K562 (cell line): ENCODE data around the gene CFAP97D2. TPM values are rescaled to one million over a fixed set of nuclear protein-coding genes. Genes with fewer than 3 reads are reported as not detected.

Source experiments
- ATAC-seq: fragments of 200-7000 bp; cut with Tn5 transposase; 3 replicates; pipeline ENCODE4 v1.9.1; 2020; ENCODE audit warnings: moderate library complexity
- BruUV-seq: library from RNA; stranded (reverse); fragments of 400-500 nt; replicated peaks from 2 replicates; lab custom pipeline; 2021; lab: Mats Ljungman, UMichigan
- CTCF ChIA-PET: fragments of 300-600 bp; formaldehyde crosslinking; extraction: SDS; loops from one replicate; lab custom pipeline; 2021; ENCODE audit warnings: low intra/inter-chr PET ratio; lab: Yijun Ruan, JAX
- POLR2A ChIA-PET: fragments of 300-600, 350-650 bp; sonication (Branson Sonifier 250); formaldehyde crosslinking; extraction: SDS; loops from one replicate; lab custom pipeline; 2021; ENCODE audit warnings: antibody characterized with exemption, inconsistent platforms; lab: Yijun Ruan, JAX
- DNase-seq, 4 experiments: peaks; one replicate each; pipeline versions ENCODE4 v3.0.0 to v3.0.0-alpha.2; 2011 to 2018; ENCODE audit warnings: low spot score in 3 of 4, mixed read lengths in 3 of 4; ENCODE audit errors: extremely low read depth in 1 of 4
- FAIRE-seq: peaks from 2 replicates; lab custom pipeline; 2011; peaks lifted over from hg19 to GRCh38; lab: Jason Lieb, UNC
- H2AFZ ChIP-seq: 2 replicates; pipeline ENCODE4 v1.6.0; 2011; ENCODE audit warnings: low read depth, low read length, control low read depth, inconsistent platforms
- H3K27ac ChIP-seq: fragments of 200-600 bp; 3 replicates; pipeline ENCODE4 v1.8.0; 2011; ENCODE audit warnings: low read depth, mild to moderate bottlenecking, control low read depth, inconsistent platforms, low read length, moderate library complexity, mixed read lengths; ENCODE audit errors: extremely low read depth
- H3K27me3 ChIP-seq, 2 experiments: fragments of 300-600 bp in 1 of 2; 2 replicates in 1 of 2; 3 replicates in 1 of 2; pipeline versions ENCODE4 v1.6.0 to v1.8.0; 2011; ENCODE audit warnings: inconsistent platforms in 2 of 2, low read length in 2 of 2, mild to moderate bottlenecking in 1 of 2, mixed read lengths in 1 of 2, moderate library complexity in 1 of 2; ENCODE audit not compliant: control insufficient read depth in 2 of 2, insufficient read depth in 2 of 2
- H3K36me3 ChIP-seq: fragments of 300-600 bp; 3 replicates; pipeline ENCODE4 v1.8.0; 2011; ENCODE audit warnings: mild to moderate bottlenecking, low read length, inconsistent platforms; ENCODE audit not compliant: control insufficient read depth, insufficient read depth
- H3K4me1 ChIP-seq, 2 experiments: fragments of 200-600 bp in 1 of 2; replicated peaks in 1 of 2; 2 replicates in 1 of 2; 3 replicates in 1 of 2; pipeline versions ENCODE4 v1.5.1 to v1.8.0; 2011; ENCODE audit warnings: inconsistent platforms in 2 of 2, low read length in 2 of 2, mild to moderate bottlenecking in 1 of 2, mixed read lengths in 1 of 2, moderate library complexity in 1 of 2; ENCODE audit not compliant: control insufficient read depth in 2 of 2, insufficient read depth in 2 of 2
- H3K4me2 ChIP-seq: 2 replicates; pipeline ENCODE4 v1.6.1; 2011; ENCODE audit warnings: low read length, control low read depth, inconsistent platforms, mixed read lengths; ENCODE audit not compliant: insufficient read depth
- H3K4me3 ChIP-seq: fragments of 200-600 bp; sonication (generic), shearing (Covaris generic); 2 replicates; pipeline ENCODE4 v1.5.1; 2016; ENCODE audit warnings: control low read depth, inconsistent platforms
- H3K79me2 ChIP-seq: fragments of 200-600 bp; 3 replicates; pipeline ENCODE4 v1.8.0; 2011; ENCODE audit warnings: low read length, inconsistent platforms; ENCODE audit not compliant: control insufficient read depth, insufficient read depth
- H3K9ac ChIP-seq, 2 experiments: 2 replicates each; pipeline versions ENCODE4 v1.6.0 to v1.6.1; 2011; ENCODE audit warnings: low read depth in 2 of 2, low read length in 2 of 2, control low read depth in 1 of 2, inconsistent platforms in 1 of 2, mild to moderate bottlenecking in 1 of 2, mixed read lengths in 1 of 2; ENCODE audit not compliant: insufficient read depth in 1 of 2
- H3K9me1 ChIP-seq: one replicate; pipeline ENCODE4 v1.6.0; 2011; ENCODE audit warnings: inconsistent platforms, mild to moderate bottlenecking, low read length, moderate library complexity; ENCODE audit not compliant: control insufficient read depth, insufficient read depth
- H3K9me3 ChIP-seq: replicated peaks from 2 replicates; pipeline ENCODE4 v1.5.1; 2011; ENCODE audit warnings: low read depth, low read length, inconsistent platforms; ENCODE audit not compliant: control insufficient read depth, insufficient read depth
- H4K20me1 ChIP-seq: replicated peaks from 2 replicates; pipeline ENCODE4 v1.6.1; 2011; ENCODE audit warnings: low read length, inconsistent platforms, mixed read lengths; ENCODE audit not compliant: control insufficient read depth, insufficient read depth
- RFX1 ChIP-seq: fragments of 450-650 bp; IDR thresholded peaks from 2 replicates; pipeline ENCODE4 v1.6.1; 2016; ENCODE audit warnings: mild to moderate bottlenecking, moderate library complexity
- ZNF175 ChIP-seq: fragments of 200-800 bp; sonication (Bioruptor generic); IDR thresholded peaks from 2 replicates; pipeline ENCODE4 v1.6.1; 2016; ENCODE audit warnings: low read depth, mild to moderate bottlenecking, missing genetic modification characterization, missing compliant biosample characterization
- WGBS: fragments of 100-300 bp; shearing (Covaris generic); methylation state at CpG from one replicate; pipeline ENCODE4 v1.1.6; 2016; ENCODE audit warnings: low coverage, mixed read lengths; ENCODE audit not compliant: insufficient coverage; ENCODE audit errors: missing lambda C conversion rate; 5-methylcytosine and 5-hydroxymethylcytosine counted together
- in situ Hi-C: fragments of 300-500 bp; cut with MboI; formaldehyde crosslinking; loops from 4 replicates; pipeline ENCODE4 v1.15.0; 2018; ENCODE audit warnings: inconsistent platforms, mixed read lengths
- intact Hi-C: fragments of 100-400 bp; cut with micrococcal nuclease; formaldehyde crosslinking; loops from 2 replicates; pipeline ENCODE4 v1.14.2; 2022
- polyA plus RNA-seq, 8 experiments: library from polyadenylated mRNA; depleted of rRNA in 4 of 8; stranded (reverse) in 5 of 8; unstranded in 3 of 8; fragments of >200 nt; fragmentation: Nextera tagmentation in 2 of 8; fragmentation: Illumina TruSeq in 1 of 8; extraction: Ambion mirVana in 2 of 8; extraction: Trizol in 1 of 8; gene quantifications; 2 replicates each; pipeline versions ENCODE4 v1.2.1 to v1.2.3, GENCODE V29; 2011 to 2014; ENCODE audit warnings: inconsistent platforms in 1 of 8, missing spikeins in 1 of 8
- total RNA-seq, 7 experiments: library from RNA; depleted of rRNA in 6 of 7; stranded (reverse); fragments of >200 nt in 6 of 7; fragmentation: Illumina TruSeq in 2 of 7; extraction: Trizol in 2 of 7; gene quantifications; 2 replicates each; pipeline versions ENCODE4 v1.2.1 to v1.2.3, GENCODE V29; 2011 to 2021; ENCODE audit warnings: low replicate concordance in 1 of 7
- TF ChIP-seq, protein P1 (sequence below): IDR thresholded peaks from 3 replicates; pipeline ENCODE4 v1.6.1; 2011; ENCODE audit warnings: borderline replicate concordance, mild to moderate bottlenecking; ENCODE audit not compliant: insufficient read length, insufficient read depth
- TF ChIP-seq, protein P2 (sequence below): fragments of 250-450 bp; sonication (Bioruptor Pico); IDR thresholded peaks from 2 replicates; pipeline ENCODE4 v1.8.0; 2022; ENCODE audit warnings: moderate library complexity, mild to moderate bottlenecking, inconsistent platforms
- TF ChIP-seq, protein P3 (sequence below): fragments of 450-650 bp; formaldehyde crosslinking; IDR thresholded peaks from 2 replicates; pipeline ENCODE4 v1.4.0; 2020; ENCODE audit warnings: mild to moderate bottlenecking, moderate library complexity

Gene CFAP97D2
- total and polyA plus RNA-seq, 9 of the 15 experiments (the other 6 are each of a cell fraction or from before 2014, with no cell fraction given) = not detected

DNA sequence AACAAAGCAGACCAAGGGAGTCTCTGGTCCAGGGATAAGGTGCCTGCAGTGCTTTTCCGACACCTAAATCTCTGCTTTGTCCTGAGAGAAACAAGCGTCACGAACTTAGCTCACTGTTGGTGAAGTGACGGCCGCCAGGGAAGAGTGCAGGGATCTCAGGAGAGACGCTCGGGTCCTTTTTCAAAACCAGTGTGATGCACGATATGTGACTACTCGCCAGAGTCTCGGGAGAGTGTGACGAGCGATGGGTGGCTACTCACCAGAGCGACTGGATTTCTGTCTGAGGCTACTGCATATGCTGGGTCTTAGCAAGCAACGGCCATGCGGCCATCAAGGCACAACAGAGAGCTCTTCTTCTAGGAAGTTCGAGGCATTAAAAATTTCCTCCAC, 16.5 kb upstream of the CFAP97D2 start:
- in situ Hi-C loops (no loop called here), intact Hi-C loops (no loop called here)
- Histone ChIP-seq H2AFZ (no peak overlapping the region), H3K36me3 (no peaks in the 10 kb centered on the region), H4K20me1 (no peaks in the 10 kb centered on the region), H3K27ac (no peak overlapping the region), H3K9me3 (no peaks in the 10 kb centered on the region), H3K9me1 (no peaks in the 10 kb centered on the region), H3K4me3 (no peak overlapping the region), H3K79me2 (no peaks in the 10 kb centered on the region), H3K9ac (no peak overlapping the region), H3K4me2 (no peak overlapping the region), H3K27me3 (peaks cover 24 to 60% of the 10 kb centered on the region in 2 experiments), H3K4me1 (peaks cover 0 to 17% of the 10 kb centered on the region in 2 experiments; a peak in 2 of 5 replicates)
- POLR2A ChIA-PET = no interaction called here
- FAIRE-seq (no peak), ATAC-seq (no peak), DNase-seq (no peak)
- WGBS = 30% methylated on average over 12 of the region's 16 CpGs
- no TSS peak for BruUV-seq
- TF ChIP-seq ZNF175 (CRISPR knock-in tag) (no peak), RFX1 (no peak)
- TF ChIP-seq, protein P1, sequence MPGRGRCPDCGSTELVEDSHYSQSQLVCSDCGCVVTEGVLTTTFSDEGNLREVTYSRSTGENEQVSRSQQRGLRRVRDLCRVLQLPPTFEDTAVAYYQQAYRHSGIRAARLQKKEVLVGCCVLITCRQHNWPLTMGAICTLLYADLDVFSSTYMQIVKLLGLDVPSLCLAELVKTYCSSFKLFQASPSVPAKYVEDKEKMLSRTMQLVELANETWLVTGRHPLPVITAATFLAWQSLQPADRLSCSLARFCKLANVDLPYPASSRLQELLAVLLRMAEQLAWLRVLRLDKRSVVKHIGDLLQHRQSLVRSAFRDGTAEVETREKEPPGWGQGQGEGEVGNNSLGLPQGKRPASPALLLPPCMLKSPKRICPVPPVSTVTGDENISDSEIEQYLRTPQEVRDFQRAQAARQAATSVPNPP = no peak
- CTCF ChIA-PET = no interaction called here

DNA sequence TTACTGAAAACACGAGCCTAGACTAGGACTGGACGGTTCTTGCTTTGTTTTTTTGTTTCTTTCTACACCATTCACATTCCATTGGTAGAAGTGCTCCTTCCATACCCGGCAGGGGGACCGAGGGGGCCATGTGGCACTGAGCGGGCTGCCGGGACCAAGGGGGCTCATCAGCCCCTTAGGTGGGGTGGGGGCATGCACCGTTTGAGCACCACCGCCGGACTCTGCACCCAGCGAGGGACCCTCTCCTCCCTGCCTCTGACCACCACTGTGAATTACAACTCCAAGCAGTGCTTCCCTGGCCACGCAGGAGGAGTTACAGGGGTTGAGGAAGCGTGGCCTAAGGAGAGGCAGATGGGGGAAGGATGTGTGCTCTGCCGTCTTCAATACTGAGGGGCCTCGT, 15.0 kb upstream of the CFAP97D2 start:
- Histone ChIP-seq H3K9me1 (no peaks in the 10 kb centered on the region), H3K9ac (no peak overlapping the region), H4K20me1 (no peaks in the 10 kb centered on the region), H3K36me3 (no peaks in the 10 kb centered on the region), H2AFZ (no peak overlapping the region), H3K9me3 (no peaks in the 10 kb centered on the region), H3K27ac (no peak overlapping the region), H3K27me3 (peaks cover 24 to 60% of the 10 kb centered on the region in 2 experiments), H3K4me2 (no peak overlapping the region), H3K4me1 (peaks cover 0 to 17% of the 10 kb centered on the region in 2 experiments; a peak in 2 of 5 replicates), H3K4me3 (no peak overlapping the region), H3K79me2 (no peaks in the 10 kb centered on the region)
- no peak for DNase-seq
- in situ Hi-C loops (no loop called here), intact Hi-C loops (no loop called here)
- 7% methylated on average over 9 of the region's 14 CpGs for WGBS
- no TSS peak for BruUV-seq
- ChIA-PET POLR2A (no interaction called here), CTCF (no interaction called here)
- FAIRE-seq = no peak
- no peak for ATAC-seq
- TF ChIP-seq, protein P2, sequence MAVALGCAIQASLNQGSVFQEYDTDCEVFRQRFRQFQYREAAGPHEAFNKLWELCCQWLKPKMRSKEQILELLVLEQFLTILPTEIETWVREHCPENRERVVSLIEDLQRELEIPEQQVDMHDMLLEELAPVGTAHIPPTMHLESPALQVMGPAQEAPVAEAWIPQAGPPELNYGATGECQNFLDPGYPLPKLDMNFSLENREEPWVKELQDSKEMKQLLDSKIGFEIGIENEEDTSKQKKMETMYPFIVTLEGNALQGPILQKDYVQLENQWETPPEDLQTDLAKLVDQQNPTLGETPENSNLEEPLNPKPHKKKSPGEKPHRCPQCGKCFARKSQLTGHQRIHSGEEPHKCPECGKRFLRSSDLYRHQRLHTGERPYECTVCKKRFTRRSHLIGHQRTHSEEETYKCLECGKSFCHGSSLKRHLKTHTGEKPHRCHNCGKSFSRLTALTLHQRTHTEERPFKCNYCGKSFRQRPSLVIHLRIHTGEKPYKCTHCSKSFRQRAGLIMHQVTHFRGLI = no peak
- TF ChIP-seq, protein P3, sequence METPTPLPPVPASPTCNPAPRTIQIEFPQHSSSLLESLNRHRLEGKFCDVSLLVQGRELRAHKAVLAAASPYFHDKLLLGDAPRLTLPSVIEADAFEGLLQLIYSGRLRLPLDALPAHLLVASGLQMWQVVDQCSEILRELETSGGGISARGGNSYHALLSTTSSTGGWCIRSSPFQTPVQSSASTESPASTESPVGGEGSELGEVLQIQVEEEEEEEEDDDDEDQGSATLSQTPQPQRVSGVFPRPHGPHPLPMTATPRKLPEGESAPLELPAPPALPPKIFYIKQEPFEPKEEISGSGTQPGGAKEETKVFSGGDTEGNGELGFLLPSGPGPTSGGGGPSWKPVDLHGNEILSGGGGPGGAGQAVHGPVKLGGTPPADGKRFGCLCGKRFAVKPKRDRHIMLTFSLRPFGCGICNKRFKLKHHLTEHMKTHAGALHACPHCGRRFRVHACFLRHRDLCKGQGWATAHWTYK = no peak
